ENCODE results near the gene ARHGEF19. TPM values are rescaled to one million over a fixed set of nuclear protein-coding genes. Genes with fewer than 3 reads are reported as not detected.

The ARHGEF19 gene
- total and polyA plus RNA-seq, 9 of the 15 experiments (the other 6 are each of a cell fraction or from before 2014, with no cell fraction given), result 0.73 to 21.0 (median 5.2) TPM

- TF ChIP-seq POLR2B (IDR thresholded peaks at IDR 0.05; ENCODE audit: low read depth, partially characterized antibody) (peak; percentile 28), ZNF277 (CRISPR knock-in tag; IDR thresholded peaks at IDR 0.05; ENCODE audit: borderline replicate concordance) (no peak), ELF4 (CRISPR knock-in tag; IDR thresholded peaks at IDR 0.05) (no peak), HDAC3 (IDR thresholded peaks at IDR 0.05; ENCODE audit: borderline replicate concordance, partially characterized antibody) (no peak), MYNN (IDR thresholded peaks at IDR 0.05) (peak; percentile 2; the same call in 1 of the 2 replicates), MYNN (CRISPR knock-in tag; IDR thresholded peaks at IDR 0.05) (no peak), RFX1 (IDR thresholded peaks at IDR 0.05) (peak; percentile 21; the same call in 1 of the 2 replicates), MTF1 (CRISPR knock-in tag; IDR thresholded peaks at IDR 0.05; ENCODE audit: borderline replicate concordance) (no peak), ZNF134 (CRISPR knock-in tag; conservative IDR thresholded peaks at IDR 0.05) (no peak), YBX1 (IDR thresholded peaks at IDR 0.05) (no peak)
Observed at GRCh38 chr1:16244650-16245285, 32.3 kb upstream of the ARHGEF19 start (continued).

All from K562 (cell line).